ENCODE measurements around the gene ASIC2.

GRCh38 chr17:33113276-33113990, 179.7 kb downstream of the ASIC2 start:
- TF ChIP-seq CTCF (IDR thresholded peaks at IDR 0.05), result no peak
- no peak for TF ChIP-seq ZFX (IDR thresholded peaks at IDR 0.05; ENCODE audit: borderline replicate concordance)
